ENCODE results near the gene CLMP.
"Not testable (repeated sequence)": the region's sequence is repeated elsewhere in the genome, so short reads cannot be mapped to it uniquely, and the experiment has no call there.

The CLMP gene

GRCh38 chr11:123173856-123174186, 21.2 kb downstream of the CLMP start:
- Mint-ChIP-seq H3K4me1 (ENCODE audit: low read depth) (no peaks in the 10 kb centered on the region), H3K4me3 (no peak overlapping the region), H3K27me3 (no peaks in the 10 kb centered on the region), H3K9me3 (no peaks in the 10 kb centered on the region), H3K36me3 (ENCODE audit: low read depth) (no peaks in the 10 kb centered on the region), H3K27ac (no peak overlapping the region)

GRCh38 chr11:123173040-123173855, 21.8 kb downstream of the CLMP start:
- Mint-ChIP-seq H3K27ac (no peak overlapping the region), H3K27me3 (no peaks in the 10 kb centered on the region), H3K9me3 (no peaks in the 10 kb centered on the region), H3K4me3 (no peak overlapping the region), H3K36me3 (ENCODE audit: low read depth) (no peaks in the 10 kb centered on the region), H3K4me1 (ENCODE audit: low read depth) (no peaks in the 10 kb centered on the region)

GRCh38 chr11:123170929-123171328, 24.1 kb downstream of the CLMP start:
- H3K9me3 Mint-ChIP-seq: no peaks in the 10 kb centered on the region
- no peaks in the 10 kb centered on the region for H3K27me3 Mint-ChIP-seq
- no peaks in the 10 kb centered on the region for H3K36me3 Mint-ChIP-seq (ENCODE audit: low read depth)
- H3K4me3 Mint-ChIP-seq: no peak overlapping the region
- H3K27ac Mint-ChIP-seq: no peak overlapping the region
- H3K4me1 Mint-ChIP-seq (ENCODE audit: low read depth): no peaks in the 10 kb centered on the region

- Mint-ChIP-seq H3K4me3 (no peak overlapping the region), H3K27me3 (no peaks in the 10 kb centered on the region), H3K9me3 (no peaks in the 10 kb centered on the region), H3K36me3 (ENCODE audit: low read depth) (no peaks in the 10 kb centered on the region), H3K4me1 (ENCODE audit: low read depth) (no peaks in the 10 kb centered on the region), H3K27ac (no peak overlapping the region)
Observed at GRCh38 chr11:123169821-123170220, 25.2 kb downstream of the CLMP start.

GRCh38 chr11:123168955-123169484, 26.0 kb downstream of the CLMP start:
- H3K4me1 Mint-ChIP-seq (ENCODE audit: low read depth): no peaks in the 10 kb centered on the region
- H3K9me3 Mint-ChIP-seq: no peaks in the 10 kb centered on the region
- no peak overlapping the region for H3K27ac Mint-ChIP-seq
- H3K36me3 Mint-ChIP-seq (ENCODE audit: low read depth): no peaks in the 10 kb centered on the region
- no peaks in the 10 kb centered on the region for H3K27me3 Mint-ChIP-seq
- H3K4me3 Mint-ChIP-seq: no peak overlapping the region

GRCh38 chr11:123168241-123168640, 26.8 kb downstream of the CLMP start:
- H3K4me3 Mint-ChIP-seq: no peak overlapping the region
- no peaks in the 10 kb centered on the region for H3K9me3 Mint-ChIP-seq
- H3K4me1 Mint-ChIP-seq (ENCODE audit: low read depth): no peaks in the 10 kb centered on the region
- no peak overlapping the region for H3K27ac Mint-ChIP-seq
- no peaks in the 10 kb centered on the region for H3K27me3 Mint-ChIP-seq
- H3K36me3 Mint-ChIP-seq (ENCODE audit: low read depth): no peaks in the 10 kb centered on the region

- H3K36me3 Mint-ChIP-seq (ENCODE audit: low read depth): no peaks in the 10 kb centered on the region
- no peaks in the 10 kb centered on the region for H3K9me3 Mint-ChIP-seq
- H3K4me3 Mint-ChIP-seq: no peak overlapping the region
- H3K27me3 Mint-ChIP-seq: no peaks in the 10 kb centered on the region
- no peak overlapping the region for H3K27ac Mint-ChIP-seq
- H3K4me1 Mint-ChIP-seq (ENCODE audit: low read depth): no peaks in the 10 kb centered on the region
Observed at GRCh38 chr11:123166071-123166559, 28.9 kb downstream of the CLMP start.

GRCh38 chr11:123164732-123165450, 30.2 kb downstream of the CLMP start:
- H3K9me3 Mint-ChIP-seq: no peaks in the 10 kb centered on the region
- H3K36me3 Mint-ChIP-seq (ENCODE audit: low read depth): no peaks in the 10 kb centered on the region
- no peak overlapping the region for H3K27ac Mint-ChIP-seq
- no peaks in the 10 kb centered on the region for H3K4me1 Mint-ChIP-seq (ENCODE audit: low read depth)
- no peak overlapping the region for H3K4me3 Mint-ChIP-seq
- H3K27me3 Mint-ChIP-seq: no peaks in the 10 kb centered on the region

- Mint-ChIP-seq H3K27ac (no peak overlapping the region), H3K4me3 (no peak overlapping the region)
Observed at GRCh38 chr11:123163621-123164020, 31.4 kb downstream of the CLMP start.

GRCh38 chr11:123161376-123162030, 33.5 kb downstream of the CLMP start:
- Mint-ChIP-seq H3K27ac (no peak overlapping the region), H3K36me3 (ENCODE audit: low read depth) (no peaks in the 10 kb centered on the region), H3K27me3 (no peaks in the 10 kb centered on the region), H3K4me3 (no peak overlapping the region), H3K4me1 (ENCODE audit: low read depth) (peaks cover 13% of the 10 kb centered on the region), H3K9me3 (no peaks in the 10 kb centered on the region)

More at GRCh38 chr11:123163621-123164020, 31.4 kb downstream of the CLMP start:
- Mint-ChIP-seq H3K9me3 (no peaks in the 10 kb centered on the region), H3K36me3 (ENCODE audit: low read depth) (no peaks in the 10 kb centered on the region), H3K27me3 (no peaks in the 10 kb centered on the region), H3K4me1 (ENCODE audit: low read depth) (peaks cover 12% of the 10 kb centered on the region)

- H3K36me3 Mint-ChIP-seq (ENCODE audit: low read depth): no peaks in the 10 kb centered on the region
- peak overlapping the region; percentile 56 for H3K27ac Mint-ChIP-seq
- H3K4me1 Mint-ChIP-seq (ENCODE audit: low read depth): peaks cover 13% of the 10 kb centered on the region
- H3K27me3 Mint-ChIP-seq: no peaks in the 10 kb centered on the region
- no peaks in the 10 kb centered on the region for H3K9me3 Mint-ChIP-seq
- H3K4me3 Mint-ChIP-seq: no peak overlapping the region
Observed at GRCh38 chr11:123159183-123159857, 35.7 kb downstream of the CLMP start.

- Mint-ChIP-seq H3K27me3 (no peaks in the 10 kb centered on the region), H3K27ac (no peak overlapping the region), H3K4me1 (ENCODE audit: low read depth) (peaks cover 13% of the 10 kb centered on the region), H3K9me3 (no peaks in the 10 kb centered on the region), H3K4me3 (no peak overlapping the region), H3K36me3 (ENCODE audit: low read depth) (no peaks in the 10 kb centered on the region)
Observed at GRCh38 chr11:123158033-123159003, 36.7 kb downstream of the CLMP start.

- Mint-ChIP-seq H3K4me1 (ENCODE audit: low read depth) (no peaks in the 10 kb centered on the region), H3K27me3 (no peaks in the 10 kb centered on the region), H3K9me3 (no peaks in the 10 kb centered on the region), H3K4me3 (no peak overlapping the region), H3K36me3 (ENCODE audit: low read depth) (no peaks in the 10 kb centered on the region), H3K27ac (no peak overlapping the region)
Observed at GRCh38 chr11:123152951-123153350, 42.1 kb downstream of the CLMP start.

- H3K27me3 Mint-ChIP-seq; H3K4me1 Mint-ChIP-seq (ENCODE audit: low read depth); H3K9me3 Mint-ChIP-seq; H3K27ac Mint-ChIP-seq; H3K4me3 Mint-ChIP-seq; H3K36me3 Mint-ChIP-seq (ENCODE audit: low read depth): not testable (repeated sequence)
Observed at GRCh38 chr11:123152346-123152745, 42.7 kb downstream of the CLMP start.
